ENCODE measurements around the gene PAX6.
A peak's percentile ranks its signal among the peaks of the same experiment; 100 is the strongest.

PAX6 gene

DNA sequence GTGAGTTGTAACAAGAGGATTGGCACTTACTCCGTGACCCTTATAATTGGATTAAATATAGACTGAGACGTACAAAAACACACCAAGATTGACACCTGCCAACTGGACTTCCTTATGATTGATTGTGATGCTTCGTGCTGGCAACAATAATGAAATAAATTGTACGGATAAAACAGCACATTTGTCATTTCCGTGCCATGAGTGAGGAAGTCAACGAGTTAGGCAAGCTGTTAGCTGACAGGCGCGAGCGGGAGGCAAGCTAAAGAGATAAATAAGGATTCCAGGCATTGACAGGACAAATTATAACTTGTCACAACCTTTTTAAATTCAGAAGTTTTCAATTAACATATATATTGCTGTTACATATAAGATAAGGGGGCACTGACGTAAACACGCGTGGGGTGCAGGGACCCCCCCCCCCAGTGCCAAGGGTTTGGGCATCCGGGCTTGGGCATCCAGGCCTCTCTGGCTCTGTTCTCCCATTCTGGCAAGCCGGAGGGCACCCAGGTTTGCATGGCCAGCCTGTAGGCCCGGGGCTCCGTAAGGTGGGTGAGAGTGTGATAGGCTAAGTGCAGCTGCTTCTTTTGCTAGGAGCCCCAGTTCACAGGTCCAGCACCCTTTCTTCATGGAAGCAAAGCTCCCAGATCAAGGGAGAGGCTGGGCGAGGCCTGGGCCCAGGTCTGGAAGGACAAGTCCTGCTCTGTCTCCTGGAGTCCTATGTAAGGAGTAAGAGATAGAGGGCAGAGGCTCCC lies 11.2 kb upstream of the PAX6 start:
- no peak for DNase-seq (ENCODE audit: low read depth in 2 of 2)

DNA sequence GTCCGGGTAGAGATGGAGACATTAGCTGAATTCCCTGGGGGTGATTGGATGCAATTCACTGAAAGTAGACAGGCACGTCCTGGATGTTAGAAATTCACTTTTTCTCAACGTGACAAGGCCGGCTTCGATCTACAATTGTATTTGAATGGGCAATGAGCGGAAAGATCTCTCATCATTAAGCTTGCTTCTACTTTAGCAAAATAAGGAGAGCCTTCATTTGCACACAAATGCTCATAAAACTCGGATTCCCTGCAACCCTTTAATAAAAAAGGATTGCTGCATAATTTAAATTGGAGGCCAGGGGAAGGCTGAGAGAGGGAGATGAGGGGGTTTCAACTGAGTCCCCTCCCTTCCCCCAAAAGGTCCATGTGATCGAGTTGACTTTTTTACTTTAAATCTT lies 10.6 kb upstream of the PAX6 start:
- DNase-seq (ENCODE audit: low read depth in 2 of 2) = no peak

DNA sequence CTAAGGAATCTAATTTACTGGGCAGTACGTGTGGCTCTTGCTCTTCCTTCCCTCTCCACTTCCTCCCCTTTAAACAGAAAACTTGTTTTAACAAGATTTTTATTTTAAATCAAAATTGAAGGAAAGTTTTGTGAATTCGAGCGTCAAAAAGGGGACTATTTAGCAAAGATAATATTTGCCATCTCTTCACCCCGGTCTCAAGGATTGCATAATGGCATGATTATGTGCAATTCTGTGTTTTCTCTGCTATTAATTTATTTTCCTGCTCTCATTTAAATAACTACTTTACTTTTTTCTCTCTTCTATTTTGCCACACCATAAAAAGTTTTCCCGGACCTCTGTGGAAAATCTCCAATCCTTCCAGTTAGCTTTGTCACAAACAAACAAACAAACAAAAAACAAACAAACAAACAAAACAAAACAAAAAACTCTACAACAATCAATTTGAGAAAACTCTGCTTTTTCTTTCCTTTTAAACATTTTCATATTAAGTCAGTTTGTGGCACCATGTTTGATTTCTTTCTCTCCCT lies 10.2 kb upstream of the PAX6 start:
- DNase-seq (ENCODE audit: low read depth in 2 of 2) = no peak

DNA sequence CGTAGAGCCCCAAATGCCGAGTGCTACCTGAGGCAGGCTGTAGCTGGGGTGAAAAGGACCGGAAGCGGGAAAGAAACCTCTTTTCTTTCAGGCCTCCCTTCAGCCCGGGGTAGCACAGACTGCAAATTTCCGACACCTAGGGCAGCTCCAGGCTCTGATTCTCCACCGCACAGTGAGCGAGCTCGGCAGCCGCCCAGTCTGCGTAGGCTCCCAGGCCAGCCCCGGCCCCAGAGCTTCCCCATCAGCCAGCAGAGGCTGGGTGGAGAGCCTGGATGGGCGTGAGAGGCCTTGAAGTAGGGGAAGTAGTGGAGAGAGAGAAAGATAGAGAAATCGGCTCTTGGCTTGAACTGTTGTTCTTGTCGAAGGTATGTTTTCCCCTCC lies 9.3 kb upstream of the PAX6 start:
- DNase-seq (ENCODE audit: low read depth in 2 of 2) = no peak

DNA sequence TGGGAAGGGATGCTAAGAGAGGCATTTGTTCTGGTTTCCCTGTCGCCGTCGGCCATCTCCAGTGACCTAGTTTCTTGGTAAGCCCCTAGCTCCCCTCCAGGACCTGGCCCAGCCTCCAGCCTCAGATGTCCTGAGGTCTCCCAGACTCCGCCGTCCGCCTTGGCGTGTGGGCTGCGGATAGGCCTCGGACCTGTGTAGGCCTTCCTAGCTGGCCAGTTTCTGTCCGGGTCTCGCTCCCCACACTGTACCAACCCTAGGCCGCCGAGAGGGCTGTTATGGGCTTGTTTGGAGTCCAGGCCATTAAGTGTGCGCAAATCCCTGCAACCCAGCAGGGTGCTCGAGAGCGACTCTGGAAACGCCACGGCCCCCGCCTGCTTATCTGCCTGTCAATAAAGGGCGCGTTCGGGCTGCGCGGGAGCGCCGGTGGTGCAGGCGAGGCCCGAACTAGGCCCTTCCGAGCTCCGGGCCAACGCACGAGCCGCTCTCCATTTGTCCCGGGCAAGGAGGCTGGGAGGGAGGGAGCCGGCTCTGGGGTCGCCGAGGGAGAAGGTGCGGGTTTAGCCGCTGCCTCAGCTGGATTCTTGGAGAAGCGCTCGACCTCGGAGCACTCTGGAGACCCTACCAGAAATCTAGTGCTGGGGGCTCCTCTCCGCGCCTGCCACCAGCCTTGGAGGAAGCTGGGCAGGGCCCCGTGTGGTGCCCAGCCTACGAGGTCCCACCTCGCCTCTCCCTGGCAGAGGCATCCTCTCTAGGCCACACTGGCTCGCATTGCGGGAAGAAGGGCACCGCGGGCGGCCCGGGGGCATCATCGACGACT lies 8.7 kb upstream of the PAX6 start:
- no peak for DNase-seq (ENCODE audit: low read depth in 2 of 2)

- no peak for DNase-seq (ENCODE audit: low read depth in 2 of 2)
Observed at GRCh38 chr11:31818874-31819331, 7.8 kb upstream of the PAX6 start.

DNA sequence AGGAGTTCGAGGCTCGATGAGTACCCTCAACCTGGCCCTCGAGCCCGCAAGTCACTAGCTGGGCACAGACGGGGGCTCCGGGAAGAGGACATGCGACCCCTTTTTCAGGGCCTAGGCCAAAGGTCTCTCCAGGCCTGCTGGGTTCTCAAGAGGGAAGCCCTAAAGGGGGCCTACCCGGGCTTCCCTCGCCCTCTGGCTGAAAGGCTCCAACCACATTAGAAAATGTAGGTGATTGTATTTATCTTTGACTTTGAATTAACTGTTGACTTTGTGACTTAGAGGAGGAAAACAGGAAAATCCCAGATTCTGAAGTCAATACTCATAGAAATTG lies 7.3 kb upstream of the PAX6 start:
- DNase-seq (ENCODE audit: low read depth in 2 of 2) = no peak

DNA sequence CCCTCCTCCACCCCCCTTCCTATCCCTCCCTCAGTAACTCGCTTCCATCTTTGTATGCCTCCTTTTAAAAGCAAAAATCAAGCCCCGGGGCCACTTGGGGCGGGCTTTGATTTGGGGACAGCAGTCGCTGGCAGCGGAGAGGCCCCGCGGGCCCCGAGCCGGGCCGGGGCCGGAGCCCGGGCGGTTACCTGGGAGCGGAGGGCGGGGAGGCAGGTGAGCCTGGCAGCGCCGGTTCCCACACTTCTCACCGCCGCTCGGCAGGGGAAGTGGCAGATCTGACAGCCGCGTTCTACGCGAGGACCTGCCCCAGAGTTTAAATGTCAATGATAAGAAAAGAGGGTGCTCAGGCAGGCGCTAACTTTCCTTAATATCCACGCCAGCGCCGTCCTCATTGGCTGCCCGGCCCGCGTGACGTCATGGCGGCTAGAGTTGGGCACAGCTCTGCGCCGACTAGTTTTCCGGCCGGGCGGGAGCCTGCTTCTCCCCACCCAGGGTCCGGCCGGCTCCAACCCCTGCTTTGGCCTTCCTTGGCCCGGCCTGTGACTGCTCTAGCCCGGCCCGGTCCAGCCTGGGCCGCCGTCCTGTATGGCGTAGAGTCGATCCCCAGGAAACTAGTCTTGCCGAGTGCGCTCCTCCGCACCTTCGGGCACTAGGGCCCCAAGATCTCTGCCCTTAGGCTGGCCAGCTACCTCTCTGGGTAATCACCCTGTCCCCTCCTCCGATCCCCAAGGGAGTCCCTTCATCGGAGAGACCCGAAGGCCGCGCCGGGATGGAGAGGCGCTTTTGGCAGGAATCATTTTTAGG lies 6.7 kb upstream of the PAX6 start:
- DNase-seq (ENCODE audit: low read depth in 2 of 2) = no peak

- DNase-seq (ENCODE audit: low read depth in 2 of 2) = no peak
Observed at GRCh38 chr11:31817054-31817620, 6.0 kb upstream of the PAX6 start.

DNA sequence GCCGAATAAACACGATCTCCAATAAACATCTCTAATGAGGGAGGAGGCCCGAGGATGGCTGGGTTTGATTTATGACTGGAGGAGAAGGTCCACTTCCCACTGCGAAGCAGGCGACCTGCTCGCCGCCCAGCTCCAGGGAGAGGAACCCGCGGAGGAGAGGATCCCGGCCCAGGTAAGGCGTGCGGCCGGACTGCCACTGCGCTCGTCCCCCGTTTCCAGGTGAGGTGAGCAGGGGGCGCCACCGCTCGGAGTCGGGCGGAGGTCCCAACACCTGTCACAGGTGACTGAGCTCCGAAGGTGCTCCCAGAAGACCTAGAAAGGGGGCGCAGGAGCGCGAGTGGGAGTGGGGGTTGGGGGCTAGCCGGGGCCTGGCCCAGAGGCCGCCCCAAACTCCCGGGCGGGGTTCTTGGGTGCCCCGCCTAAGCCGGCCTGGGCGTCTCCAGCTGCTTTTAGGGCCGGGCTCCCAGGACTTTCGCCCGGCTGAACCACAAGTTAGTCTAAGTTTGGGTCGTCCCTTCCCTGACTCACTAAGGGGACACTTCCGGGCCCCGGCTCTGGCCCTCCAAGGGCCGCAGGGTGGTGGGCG lies 5.4 kb upstream of the PAX6 start:
- DNase-seq (ENCODE audit: low read depth in 2 of 2) = no peak

- DNase-seq (ENCODE audit: low read depth in 2 of 2) = no peak
Observed at GRCh38 chr11:31815711-31816467, 4.8 kb upstream of the PAX6 start.

GRCh38 chr11:31814176-31814868 lies 3.2 kb upstream of the PAX6 start:
- DNase-seq (ENCODE audit: low read depth in 2 of 2) = no peak

GRCh38 chr11:31813391-31814175 lies 2.5 kb upstream of the PAX6 start:
- no peak for DNase-seq (ENCODE audit: low read depth in 2 of 2)

DNA sequence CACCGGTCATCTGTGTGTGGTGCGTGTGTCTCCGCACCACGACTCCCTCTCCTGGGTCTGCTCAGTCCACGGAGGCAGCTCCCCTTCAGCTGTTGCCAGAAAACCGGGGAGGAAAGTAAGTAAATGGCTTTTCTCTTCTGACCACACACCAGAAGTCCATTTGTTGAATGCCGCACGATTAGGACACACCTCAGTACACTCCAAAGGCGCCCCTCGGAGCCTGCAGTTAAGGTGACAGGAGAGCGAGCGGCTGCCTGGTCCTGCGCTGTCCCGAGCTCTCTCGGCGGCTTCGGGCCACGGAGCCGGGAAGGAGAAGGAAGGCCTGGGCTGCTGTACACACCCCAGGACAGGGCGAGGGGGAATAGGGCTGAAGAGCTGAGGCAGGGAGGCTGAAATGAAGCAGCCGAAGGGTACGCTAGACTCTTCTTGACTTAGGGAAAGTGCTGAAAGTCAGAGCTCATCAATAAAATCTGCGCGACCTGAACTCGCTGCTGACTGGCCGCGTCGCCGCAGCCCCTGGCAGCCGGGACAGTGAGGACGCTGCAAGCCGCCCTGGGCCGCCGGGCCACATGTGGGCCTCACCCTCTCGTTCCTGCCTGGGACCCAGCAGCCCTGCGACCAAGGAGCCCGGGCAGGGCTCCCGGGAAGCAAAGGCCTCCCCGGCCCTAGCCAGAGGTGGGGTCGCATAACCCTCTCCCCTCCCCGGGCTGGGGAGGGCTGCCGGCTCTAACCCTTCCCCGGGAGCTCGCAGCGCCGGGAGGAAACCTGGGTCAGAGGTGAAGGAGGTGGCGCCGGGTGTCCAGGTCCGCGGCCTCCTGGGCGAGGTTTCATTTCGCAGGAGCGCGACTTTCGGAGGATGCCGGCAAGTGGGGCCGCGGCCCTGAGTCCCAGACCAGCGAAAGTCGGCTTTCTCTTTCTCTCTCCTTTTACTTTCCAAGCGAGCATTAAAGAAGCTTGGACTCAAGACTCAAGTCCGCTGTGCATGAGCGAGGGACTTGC lies 1.6 kb upstream of the PAX6 start:
- no peak for DNase-seq (ENCODE audit: low read depth in 2 of 2)

GRCh38 chr11:31809857-31810778 lies 1.0 kb downstream of the PAX6 start:
- DNase-seq (ENCODE audit: low read depth in 2 of 2) = peak in 1 of 2 experiments; percentile 6

GRCh38 chr11:31809541-31809856 lies 1.6 kb downstream of the PAX6 start:
- no peak for DNase-seq (ENCODE audit: low read depth in 2 of 2)
